Stimulated activated CD8-positive, alpha-beta memory T cell treated with anti-CD3 and anti-CD28 coated beads, Interleukin-7, amount 100 ng/mL, for 48 hours (primary cell): ENCODE measurements around the gene NDC1.
"Not testable (repeated sequence)": the region's sequence is repeated elsewhere in the genome, so short reads cannot be mapped to it uniquely, and the experiment has no call there.

Experiments
- DNase-seq, 2 donors: peaks; one replicate each; pipeline ENCODE4 v3.0.0-alpha.2; 2020; ENCODE audit warnings: low read depth in 1 of 2; ENCODE audit errors: extremely low read depth in 1 of 2

Gene NDC1

DNA sequence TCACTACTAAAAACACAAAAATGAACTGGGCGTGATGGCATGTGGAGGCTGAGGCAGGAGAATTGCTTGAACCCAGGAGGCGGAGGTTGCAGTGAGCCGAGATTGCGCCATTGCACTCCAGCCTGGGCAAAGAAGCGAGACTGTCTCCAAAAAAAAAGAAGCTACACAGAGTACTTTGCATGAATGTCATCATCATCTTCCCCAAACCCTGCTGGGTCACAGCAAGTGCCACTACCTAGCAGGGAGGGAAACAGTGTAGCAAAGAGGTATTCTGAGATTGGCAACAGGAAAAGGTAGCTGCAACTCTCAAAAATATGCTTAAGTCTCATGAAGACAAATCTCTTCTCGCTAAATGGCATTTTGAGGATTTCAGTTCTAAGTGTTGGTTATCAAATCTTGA, 12.8 kb downstream of the NDC1 start:
- DNase-seq = no peak

DNA sequence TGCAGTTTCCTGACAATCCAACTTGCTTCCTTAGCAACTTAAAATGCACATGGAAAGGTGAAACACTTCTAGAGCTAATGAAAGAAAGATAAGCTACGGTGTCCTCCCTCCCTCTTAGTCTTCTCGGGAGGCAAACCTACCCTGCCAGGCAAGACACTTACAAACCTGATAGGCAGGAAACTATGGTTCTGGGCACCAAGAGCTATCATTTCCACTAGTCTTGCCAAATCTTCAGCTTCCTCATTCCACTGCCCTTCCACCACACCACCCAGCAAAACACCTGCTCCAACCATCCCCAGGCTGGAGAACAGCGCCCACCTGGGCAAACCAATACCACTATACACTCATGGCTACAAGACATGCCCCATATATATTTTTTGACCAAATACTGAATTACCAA, 15.2 kb downstream of the NDC1 start:
- no peak for DNase-seq

DNA sequence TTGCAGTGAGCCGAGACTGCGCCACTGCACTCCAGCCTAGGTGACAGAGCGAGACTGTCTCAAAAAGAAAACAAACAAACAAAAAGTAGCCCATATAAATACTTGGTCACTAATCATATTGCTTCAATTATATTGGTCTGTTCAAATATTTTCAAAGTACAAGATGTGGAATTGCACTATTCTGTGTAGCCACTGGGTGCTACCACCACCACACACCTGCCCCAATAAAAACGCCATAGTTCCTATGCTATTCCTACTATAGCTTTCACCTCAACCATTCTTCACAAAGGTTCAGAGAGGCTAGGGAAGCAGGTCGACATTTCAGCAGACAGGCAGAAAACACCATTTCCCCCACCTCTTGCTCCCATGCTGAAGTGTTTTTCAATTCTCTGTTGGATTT, 16.7 kb downstream of the NDC1 start:
- no peak for DNase-seq

DNA sequence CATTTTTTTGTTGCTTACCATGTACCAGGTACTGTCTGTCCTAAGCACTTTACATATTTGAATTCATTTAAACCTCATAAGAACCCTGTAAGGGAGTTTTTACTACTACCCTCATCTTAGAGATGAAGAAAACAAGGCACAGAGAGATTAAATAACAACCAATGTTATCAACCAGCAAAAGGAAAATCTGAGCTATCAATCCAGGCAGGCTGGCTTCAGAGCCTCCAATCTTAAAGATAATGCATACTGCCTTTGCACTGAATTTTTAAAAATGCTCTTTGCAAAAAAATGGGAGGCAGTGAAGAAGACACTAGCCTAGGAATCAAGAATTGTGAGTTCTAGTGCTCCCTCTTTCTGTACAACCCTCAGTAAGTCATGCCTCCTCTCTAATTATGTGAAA, 18.7 kb downstream of the NDC1 start:
- DNase-seq = no peak

DNA sequence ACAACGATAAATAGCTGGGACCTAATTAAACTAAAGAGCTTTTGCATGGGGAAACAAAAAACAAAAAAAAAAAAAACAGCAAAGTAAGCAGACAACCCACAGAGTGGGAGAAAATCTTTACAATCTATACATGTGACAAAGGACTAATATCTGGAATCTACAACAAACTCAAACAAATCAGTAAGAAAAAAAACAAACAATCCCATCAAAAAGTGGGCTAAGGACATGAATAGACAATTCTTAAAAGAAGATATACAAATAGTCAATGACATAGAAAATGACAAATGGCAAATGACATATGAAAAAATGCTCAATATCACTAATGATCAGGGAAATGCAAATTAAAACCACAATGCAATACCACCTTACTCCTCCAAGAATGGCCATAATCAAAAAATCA, 21.5 kb downstream of the NDC1 start:
- not testable (repeated sequence) for DNase-seq

DNA sequence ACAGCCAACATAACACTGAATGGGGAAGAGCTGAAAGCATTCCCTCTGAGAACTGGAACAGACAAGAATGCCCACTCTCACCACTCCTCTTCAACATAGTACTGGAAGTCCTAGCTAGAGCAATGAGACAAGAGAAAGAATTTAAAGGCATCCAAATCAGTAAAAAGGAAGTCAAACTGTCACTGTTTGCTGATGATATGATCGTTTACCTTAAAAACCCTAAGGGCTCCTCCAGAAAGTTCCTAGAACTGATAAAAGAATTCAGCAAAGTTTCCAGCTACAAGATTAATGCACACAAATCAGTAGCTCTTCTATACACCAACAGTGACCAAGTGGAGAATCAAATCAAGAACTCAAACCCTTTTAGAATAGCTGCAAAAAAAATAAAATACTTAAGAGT, 22.6 kb downstream of the NDC1 start:
- not testable (repeated sequence) for DNase-seq

DNA sequence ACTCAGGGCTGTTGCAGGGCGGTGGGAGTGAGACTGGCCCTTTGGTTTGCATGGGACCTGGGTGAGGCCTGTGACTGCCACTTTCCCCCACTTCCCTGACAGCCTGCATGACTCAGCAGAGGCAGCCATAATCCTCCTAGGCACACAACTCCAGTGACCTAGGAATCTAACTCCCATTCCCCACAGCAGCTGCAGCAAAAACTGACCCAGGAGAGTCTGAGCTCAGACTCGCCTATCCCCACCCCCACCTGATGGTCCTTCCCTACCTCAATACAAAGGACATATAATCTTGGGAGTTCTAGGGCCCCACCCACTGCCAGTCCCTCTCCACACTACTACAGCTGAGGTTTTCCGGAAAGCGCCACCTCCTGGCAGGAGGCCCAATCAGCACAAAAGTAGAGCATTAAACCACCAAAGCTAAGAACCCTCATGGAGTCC, 26.7 kb downstream of the NDC1 start:
- peak in 1 of 2 donors; percentile 5 for DNase-seq

DNA sequence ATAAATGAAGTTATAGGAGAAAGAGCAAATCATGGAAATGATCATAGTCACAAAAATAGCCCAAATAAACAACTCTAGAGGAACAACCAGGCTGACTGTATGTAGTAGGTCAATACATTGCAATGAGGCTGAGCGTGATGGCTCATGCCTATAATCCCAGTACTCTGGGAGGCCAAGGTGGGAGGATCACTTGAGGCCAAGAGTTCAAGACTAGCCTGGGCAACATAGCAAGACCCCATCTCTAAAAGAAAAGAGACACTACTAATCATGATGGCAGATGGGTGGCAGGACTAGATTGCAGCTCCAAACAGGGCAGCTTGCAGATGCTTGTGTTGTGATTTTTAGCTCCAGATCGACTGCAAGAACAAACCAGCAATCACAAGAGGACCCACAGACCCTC, 27.6 kb downstream of the NDC1 start:
- DNase-seq = no peak

DNA sequence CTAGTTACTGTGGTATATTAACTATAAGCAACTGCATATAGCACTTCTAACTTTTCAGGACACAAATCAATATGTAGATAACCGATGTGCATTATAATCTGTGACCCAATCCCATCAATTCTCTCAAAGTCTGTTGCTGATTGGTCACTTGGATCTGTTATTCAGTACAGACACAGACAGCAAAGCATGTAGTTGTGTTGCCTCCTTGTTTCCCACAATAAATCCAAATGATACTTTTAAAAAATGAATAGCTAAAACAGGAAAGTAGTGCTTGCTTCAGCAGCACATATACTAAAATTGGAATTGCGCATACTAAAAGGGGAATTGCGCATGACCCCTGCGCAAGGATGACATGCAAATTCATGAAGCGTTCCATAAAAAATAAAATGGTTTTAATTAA, 28.1 kb downstream of the NDC1 start:
- no peak for DNase-seq

DNA sequence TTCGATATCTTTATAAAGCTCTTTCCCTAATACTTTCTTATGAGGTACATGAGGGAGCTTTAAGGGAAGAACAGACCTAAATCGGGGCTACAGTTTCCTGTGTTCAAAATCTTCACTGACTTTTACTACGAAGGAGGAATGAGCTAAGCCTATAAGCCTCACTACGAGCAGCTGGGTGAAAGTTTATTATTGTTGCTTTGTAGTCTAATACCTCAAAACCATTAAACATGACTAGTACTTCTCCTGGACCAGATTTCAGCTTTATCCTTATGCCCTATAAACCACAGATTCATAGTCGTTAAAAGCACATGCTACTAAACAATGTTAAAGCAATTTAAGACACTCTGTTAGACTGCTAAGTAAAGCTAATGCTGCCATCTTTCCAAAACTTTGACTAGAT, 30.2 kb downstream of the NDC1 start:
- DNase-seq = no peak

DNA sequence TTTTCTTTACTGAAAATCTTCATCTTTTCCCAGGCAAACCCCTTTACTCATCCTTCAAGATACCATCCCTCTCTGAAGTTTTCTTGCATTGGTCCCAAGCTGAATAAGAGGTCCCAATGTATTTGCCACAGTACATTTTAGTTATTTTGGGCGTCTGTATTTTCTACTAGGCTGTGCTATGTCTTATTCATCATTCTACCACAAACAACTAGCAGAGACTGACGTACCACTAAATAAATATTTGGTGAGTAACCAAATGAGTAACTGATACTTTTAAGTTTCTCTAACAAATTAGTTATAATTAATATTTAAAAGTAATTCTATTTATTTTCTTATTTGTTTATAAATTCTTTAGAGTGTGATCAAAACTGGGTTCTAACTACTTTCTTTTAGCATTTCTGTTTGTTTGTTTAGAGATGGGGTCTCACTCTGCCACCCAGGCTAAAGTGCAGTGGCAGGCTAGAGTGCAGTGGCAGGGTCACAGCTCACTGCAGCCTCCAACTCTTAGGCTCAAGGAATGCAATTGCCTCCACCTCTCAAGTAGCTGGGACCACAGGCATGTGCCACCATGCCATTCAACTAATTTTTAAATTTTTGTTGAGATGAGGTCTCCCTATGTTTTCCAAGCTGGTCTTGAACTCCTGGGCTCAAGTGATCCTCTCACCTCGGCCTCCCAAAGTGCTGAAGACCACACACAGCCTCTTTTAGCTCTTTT, 33.1 kb downstream of the NDC1 start:
- DNase-seq = no peak

DNA sequence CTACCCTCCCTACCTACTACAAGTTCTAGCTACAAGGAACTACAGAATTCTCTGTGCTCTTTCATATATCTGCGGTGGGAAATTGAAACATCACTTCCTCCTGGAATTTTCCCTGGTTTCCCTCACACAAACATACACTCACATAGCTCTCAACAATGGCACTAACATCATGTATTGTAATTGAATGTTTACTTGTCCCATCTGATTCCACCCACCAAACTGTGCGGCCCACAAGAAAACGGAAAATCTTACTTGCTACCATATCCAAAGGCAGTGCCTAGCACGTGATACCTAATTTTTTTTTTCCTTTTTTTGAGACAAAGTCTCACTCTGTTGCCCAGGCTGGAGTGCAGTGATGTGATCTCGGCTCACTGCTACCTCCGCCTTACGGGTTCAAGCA, 33.9 kb downstream of the NDC1 start:
- DNase-seq = no peak

DNA sequence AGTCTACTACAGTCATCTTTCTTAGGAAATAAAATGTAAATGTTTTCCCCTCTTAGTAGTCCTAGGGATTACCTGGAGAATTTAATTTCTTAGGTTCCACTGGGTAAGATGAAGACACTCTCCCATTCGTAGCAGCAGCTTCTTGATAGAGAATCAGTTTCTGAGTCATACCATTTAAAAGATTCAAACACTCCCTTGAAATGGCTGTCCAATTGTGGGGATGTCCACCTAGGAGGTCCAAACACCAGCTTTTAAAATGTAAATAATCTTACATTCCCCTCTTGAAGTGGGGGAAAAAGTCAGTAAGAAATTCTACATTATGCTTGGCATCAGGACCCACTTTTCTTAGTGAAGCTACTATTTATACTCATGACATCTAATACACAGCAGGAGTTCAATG, 37.5 kb downstream of the NDC1 start:
- no peak for DNase-seq

DNA sequence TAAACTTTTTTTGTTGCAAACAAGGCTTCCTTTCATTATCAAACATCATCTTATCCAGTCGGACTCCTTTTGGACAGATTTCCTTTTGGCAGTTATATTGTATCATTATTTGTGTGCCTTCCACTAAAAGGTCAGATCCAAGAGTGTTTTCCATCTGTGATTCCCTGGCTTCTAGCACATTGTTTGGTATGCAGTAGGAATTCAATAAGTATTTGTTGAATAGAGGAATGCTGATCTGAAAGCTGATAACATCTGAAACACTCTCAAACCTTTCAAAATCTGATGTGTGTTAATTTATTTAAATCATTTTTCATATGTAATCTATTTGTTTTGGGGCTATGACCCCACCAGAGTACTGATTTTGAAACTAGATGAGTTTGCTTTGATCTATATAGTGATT, 39.0 kb downstream of the NDC1 start:
- no peak for DNase-seq

DNA sequence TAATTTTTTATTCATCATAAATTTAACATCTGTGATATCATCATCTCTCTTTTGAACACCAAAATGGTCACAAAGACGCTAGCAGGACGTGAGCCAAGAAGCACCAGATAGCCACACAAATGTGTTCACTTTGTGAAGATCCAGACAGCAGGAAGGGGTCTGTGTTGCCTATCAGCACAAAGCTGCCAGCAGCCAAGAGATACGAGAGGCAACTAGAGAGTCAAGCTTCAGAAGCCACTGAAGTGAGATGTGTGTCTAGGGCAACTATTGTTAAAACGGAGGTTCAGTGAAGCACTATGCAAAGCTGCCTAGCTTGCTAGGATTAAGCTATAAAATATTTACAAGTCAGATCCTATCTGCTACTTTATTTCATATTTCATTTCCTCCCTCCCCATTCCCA, 45.3 kb downstream of the NDC1 start:
- no peak for DNase-seq

DNA sequence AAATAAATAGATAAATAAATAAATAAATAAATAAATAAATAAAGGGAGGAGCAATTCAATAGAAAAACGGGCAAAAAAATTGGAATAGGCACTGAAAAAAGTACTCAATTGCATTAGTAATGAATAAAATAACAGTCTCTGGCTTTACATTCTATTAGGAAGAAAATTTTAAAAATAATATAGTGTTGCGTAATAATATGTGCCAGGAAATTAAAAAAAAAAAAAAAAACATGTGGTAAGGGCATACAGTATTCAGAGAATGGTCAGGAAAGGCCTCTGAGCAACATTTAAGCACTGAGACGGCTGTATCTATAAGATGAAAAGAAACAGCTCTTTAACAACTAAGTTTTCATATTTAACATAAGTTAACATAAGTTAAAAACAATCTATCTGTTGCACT, 50.4 kb downstream of the NDC1 start:
- DNase-seq = no peak

DNA sequence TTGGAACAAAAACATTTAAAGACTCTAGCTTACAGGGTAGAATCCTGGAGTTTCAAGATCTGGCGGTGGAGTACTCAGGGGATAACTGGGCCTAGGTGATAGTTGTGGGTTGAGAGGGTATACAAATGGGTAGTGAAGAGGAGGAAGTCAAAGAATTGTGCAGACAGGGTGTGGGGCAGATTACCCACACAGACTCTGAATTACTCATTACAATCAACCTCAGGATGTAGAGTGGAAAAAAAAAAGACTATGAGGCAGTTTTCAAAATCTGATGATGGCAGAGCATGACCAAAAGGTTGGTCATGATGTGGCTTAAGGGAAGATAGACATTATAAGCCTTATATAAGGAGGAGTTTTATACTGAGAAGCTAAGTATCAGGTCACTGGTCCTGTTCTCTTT, 55.0 kb downstream of the NDC1 start:
- DNase-seq = peak in 1 of 2 donors; percentile 9

DNA sequence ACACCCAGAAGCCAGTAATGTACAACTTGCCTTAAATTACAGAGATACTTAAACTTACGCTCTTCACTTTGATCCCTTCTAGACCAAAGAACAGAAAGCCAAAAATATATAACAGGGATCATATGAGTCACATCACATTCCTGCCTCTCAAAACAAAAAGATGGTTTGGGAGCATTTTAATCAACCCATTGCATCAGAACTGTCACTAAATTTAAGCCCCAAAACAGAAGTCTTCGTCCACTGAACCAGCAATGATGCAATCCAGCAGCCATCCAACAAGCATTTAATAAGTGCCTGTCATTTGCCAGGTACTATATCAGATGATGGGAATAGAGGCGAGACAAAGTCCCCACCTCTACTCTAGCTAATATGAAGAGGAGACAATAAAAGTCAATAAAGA, 56.4 kb downstream of the NDC1 start:
- no peak for DNase-seq

DNA sequence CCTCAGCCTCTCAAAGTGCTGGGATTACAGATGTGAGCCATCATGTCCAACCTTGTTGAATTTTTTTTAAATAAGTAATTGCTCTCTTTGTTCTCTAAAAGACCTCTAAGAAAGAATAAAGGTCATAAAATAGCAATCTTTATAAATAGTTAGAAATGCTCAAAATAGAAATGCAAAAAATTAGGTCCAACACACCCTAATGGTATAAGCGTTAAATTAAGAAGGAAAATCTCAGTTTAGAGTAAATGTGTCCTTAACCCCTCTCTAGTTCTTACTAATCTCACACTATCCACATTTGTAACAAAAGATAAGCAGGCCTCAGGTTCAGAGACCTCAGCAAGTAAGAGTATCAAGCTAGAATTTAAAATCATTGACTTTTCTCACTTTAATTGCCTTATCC, 60.8 kb downstream of the NDC1 start:
- DNase-seq = no peak

DNA sequence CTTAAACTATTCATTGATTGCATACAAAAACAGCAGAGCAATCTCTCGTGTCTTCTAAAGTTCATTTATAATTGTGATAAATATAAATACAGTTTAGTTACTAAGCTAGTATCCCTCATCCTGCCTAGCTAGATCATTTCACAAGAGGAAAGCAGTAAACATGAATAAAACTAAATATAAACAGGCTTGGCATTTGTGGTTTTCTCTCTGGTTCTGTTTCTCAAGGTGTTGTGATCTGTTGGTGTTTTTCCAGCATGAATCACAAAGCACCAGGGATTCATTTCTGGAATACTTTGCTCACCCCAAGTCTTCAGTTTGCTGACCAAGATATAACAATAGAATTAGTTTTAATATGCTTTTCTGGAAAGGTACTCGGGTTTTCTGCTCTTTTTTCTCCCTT, 66.4 kb downstream of the NDC1 start:
- no peak for DNase-seq

DNA sequence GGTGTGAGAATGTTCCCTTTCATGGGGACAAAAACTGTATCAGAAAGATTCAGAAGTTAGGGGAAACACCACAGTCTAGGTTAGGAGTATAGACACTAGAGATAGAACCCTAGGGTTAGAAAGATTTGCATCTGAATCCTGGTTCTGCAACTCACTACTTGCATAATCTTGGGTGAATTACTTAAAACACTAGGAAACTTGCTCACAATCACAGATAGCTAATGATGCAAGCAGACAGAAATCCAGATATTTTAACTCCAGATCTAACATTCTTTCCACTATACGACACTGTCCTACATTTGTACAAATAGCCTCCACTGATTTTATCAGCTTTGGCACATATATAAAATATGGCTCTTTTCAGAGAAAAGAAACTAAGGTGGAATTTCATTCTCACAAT, 68.3 kb downstream of the NDC1 start:
- no peak for DNase-seq

DNA sequence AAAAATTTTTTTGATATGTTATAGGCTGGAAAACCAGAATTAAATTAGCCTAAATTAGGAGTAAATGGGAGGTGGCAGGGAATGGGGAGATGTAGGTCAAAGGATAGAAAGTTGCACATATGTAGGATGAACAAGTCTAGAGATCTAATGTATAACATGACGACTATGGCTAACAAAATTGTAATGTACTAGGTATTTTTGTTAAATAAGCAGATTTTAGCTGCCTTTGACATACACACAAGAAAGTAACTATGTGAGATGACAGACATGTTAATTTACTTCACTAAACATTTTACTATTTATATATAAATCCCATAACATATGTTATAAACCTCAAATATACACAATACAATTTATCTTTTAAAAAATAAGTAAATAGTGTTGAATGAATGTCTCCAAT, 68.9 kb downstream of the NDC1 start:
- no peak for DNase-seq

DNA sequence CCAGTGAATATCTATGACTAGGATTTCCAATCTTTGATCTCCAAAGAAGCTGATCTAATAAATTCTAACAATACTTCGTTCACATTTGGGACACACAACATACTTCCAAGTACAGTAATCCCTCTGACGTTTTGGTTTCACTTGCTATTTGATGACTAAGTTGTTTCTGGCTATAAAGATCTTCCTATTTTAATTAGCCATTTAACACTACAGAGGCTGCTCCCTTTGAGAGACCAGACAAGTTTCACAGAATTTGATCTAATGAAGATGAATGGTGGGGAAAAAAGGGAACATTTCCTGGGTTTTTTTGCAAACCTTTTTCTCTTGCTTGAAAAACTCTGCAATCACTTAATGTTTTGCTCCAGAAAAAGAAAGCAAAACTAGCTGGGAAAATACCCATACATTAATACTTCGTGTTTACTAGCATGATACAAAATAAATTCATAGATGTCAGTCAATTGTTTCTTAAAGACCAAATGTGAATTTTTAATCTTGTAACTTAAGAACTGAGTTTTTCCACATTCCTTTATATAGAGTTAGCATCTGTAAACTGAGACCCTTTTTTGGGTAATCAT, 71.2 kb downstream of the NDC1 start:
- no peak for DNase-seq
